NCI-H748 (cell line): ENCODE data around the gene POLR2C.
A peak's percentile ranks its signal among the peaks of the same experiment; 100 is the strongest.
"Not testable (repeated sequence)": the region's sequence is repeated elsewhere in the genome, so short reads cannot be mapped to it uniquely, and the experiment has no call there.

ENCODE experiments used
- DNase-seq: peaks from one replicate; lab custom pipeline; 2025; ENCODE audit not compliant: unreplicated experiment; lab: John Stamatoyannopoulos, UW

POLR2C gene

GRCh38 chr16:57478396-57479204 is 16.1 kb downstream of the POLR2C start:
- DNase-seq, result no peak

DNA sequence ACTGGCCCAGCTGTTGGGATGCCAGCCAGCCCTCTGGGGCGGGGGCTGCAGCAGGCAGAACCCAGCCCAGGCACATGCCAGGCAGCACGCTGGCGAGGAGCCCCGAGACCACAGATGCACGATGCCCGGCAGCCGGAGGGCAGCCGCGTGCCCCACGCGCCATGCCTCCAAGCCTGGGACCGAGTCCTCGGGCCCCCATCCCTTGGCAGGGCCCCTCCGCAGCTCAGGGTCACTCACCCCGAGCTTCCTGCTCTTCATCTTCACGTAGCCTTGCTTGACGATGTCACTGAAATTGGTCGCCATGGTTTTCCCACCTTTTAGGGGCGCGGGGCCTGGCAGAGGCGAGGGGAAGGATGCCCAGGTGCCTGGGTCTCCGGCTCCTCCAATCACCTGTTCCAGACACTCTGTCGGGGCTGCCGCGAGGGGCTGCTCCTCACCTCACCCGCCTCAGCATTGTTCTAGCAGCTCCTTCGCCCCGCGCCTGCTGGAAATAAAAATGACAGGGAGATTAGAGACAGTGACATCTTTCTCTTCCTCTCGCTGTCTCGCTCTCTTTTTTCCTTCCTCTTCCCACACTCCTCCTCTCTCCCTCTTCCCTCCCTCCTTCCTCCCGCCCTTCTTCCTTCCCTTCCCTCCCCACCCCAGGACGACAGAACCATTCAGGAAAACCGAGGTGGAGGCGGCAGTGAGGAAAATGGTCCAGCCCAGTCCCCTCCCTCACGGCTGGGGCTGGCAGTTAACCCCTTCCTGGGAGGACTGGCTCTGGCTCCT is 16.9 kb downstream of the POLR2C start:
- peak; percentile 48 for DNase-seq

GRCh38 chr16:57479976-57480753 is 17.7 kb downstream of the POLR2C start:
- no peak for DNase-seq

- DNase-seq, result no peak
These were observed 18.3 kb downstream of the POLR2C start for GRCh38 chr16:57480754-57481230.

DNA sequence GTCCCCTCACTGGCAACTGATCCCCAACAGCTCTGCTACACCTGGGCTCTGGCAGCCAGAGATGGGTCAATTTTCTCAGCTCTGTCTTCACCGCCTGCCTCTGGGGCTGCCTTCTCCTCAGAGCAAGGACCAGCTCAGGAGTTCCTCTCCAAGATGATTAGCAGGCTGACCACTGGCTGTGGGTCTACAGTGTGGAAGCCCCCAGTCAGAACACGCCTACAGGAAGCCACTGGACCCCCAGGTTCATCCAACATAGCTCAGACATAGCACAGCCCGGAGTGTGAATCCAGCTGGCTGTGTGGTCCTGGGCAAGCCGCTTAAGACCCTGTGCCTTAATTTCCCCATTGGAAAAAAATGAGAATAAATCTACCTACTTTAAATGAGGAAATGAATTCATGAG is 18.9 kb downstream of the POLR2C start:
- no peak for DNase-seq

- no peak for DNase-seq
These were observed 20.5 kb downstream of the POLR2C start for GRCh38 chr16:57482845-57483545.

DNA sequence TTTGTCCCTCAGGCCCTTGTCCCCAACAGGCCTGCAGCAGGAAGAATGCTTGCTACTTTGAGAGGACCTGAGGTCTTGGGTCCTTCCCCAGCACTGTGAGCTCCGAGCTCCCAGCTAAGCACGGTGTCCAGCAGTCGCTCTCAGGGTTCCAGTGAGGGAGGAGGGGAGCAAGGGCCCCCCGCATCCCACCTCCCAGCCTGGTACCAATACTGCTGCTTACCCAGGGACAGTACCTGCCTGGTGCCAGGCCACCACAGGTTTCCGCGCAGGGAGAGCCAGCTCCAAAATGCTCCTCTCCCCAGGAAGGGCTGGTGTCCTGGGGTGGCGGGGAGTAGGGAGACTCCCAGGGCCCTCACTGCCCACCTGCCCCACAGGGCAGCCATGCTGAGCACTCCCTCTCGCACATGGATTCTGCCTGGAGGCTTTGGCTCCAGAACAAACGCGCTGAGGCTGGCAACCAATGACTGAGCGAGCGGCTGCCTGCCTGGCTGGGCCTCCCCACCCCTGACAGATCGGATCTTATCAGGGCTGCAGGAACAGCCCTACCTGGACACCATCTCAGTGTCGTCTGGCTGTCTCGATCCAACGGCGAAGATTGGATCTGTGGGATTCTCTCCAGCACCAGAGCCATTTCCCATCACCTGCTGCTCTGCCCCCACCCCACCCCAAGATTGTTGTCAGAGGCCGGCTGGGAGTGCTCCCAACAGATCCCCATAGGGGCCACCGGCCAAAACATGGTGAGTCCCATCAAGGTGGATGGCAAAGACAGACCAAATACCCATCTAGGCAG is 21.4 kb downstream of the POLR2C start:
- no peak for DNase-seq

- DNase-seq, result no peak
These were observed 22.1 kb downstream of the POLR2C start for GRCh38 chr16:57484515-57485005.

DNA sequence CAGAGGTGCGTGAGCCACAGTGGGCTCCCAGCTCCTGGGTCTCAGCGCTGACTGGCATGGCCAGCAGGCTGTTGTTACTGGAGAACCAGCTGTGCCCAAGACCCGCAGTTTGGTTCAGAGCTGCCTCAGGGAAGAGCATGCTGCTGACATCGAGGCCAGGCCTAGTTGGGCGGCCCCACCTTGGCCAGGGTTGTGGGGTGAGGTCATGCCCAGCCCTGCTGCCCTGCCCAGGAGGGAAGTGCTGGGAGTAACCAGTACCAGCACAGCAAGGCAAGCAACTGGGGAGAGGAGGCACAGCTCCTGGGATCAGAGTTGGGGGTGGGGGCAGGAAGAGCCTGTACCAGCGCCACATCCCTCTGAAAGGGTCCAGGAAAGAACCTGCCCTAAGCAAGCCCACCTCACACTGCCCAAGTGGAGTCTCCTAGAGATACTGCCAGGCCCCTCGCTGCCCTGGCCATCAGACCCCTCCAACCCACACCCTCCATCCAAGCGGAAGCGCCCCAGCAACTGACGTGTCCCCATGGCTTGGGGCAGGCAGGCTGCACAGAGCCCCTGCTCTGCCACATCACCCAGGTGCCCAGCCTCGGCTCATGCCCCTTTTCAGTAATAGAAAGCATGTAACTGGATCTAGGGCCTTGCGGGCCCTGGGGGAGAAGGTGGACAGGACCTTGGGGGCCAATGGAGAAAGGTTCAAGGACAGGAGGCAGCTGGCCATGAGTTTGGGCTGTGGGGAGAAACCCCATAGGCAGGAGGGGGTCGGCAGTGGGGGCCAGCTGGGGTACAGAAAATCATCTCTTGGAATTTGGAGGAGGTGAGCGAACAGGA is 22.8 kb downstream of the POLR2C start:
- DNase-seq, result no peak

GRCh38 chr16:57485916-57486857 is 23.7 kb downstream of the POLR2C start, which contains the start of gene DOK4:
TSS of gene DOK4 (minus strand) at chr16:57486493. CDS start at chr16:57479507, 6,986 bp downstream.
- DNase-seq, result peak; percentile 69

DNA sequence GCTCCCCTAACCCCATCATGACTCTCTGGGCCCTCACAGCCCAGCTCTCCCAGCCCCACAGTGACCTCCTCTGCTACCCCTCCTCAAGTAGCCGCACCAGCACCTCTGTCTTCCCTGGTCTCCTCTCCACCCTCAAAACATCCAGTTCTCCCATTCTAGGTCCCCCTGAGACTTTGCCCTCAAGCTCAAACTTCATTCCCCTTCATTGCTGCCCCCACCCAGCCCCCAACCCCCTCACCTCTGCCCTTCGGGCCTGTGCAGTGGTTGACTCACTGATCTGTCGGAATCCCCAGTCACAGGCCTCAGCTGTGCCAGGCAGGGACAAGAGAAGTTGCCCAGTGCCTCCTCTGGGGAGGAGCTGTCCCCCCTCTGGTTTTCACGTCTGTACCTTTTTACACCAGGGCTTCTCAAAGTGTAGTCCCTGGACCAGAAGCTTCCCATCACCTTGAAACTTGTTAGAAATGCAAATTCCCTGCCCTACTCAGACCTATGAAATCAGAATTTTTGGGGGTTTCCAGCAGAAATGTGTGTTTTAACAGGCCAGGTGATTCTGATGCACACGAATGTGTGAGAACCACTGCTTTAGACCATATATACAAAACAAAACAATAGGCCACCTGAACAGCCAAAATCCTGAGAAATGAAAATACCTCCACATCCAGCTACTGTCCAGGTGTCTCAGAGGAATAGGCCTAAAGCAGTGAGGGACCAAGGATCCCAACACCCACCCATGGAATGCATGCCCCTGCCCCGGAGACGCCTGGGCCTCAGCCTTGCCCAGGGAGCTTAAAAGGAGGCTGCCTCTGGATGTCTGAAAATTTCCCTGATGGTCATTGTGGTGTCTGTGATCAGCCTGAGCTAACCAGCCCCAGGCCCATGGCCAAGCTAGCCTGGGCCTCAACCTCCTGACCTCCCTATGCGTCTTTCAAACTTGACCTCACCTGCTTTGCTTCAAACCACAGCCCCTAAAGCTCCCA is 24.7 kb downstream of the POLR2C start:
- DNase-seq, result no peak

DNA sequence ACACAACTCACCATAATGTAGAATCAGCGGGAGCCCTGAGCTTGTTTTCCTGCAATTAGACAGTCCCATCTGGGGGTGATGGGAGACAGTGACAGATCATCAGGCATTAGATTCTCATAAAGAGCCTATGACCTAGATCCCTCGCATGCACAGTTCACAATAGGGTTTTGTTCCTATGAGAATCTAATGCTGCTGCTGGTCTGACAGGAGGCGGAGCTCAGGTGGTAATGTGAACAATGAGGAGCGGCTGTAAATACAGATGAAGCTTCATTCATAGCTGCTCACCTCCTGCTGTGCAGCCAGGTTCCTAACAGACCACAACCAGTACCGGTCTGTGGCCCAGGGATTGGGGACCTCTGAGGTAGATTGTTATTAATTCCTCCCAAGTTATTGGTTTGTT is 26.8 kb downstream of the POLR2C start:
- DNase-seq, result peak; percentile 3

GRCh38 chr16:57493767-57494166 is 31.3 kb downstream of the POLR2C start:
- no peak for DNase-seq

- DNase-seq, result no peak
These were observed 34.6 kb downstream of the POLR2C start for GRCh38 chr16:57497121-57497520.

GRCh38 chr16:57498031-57498430 is 35.6 kb downstream of the POLR2C start:
- DNase-seq, result no peak

DNA sequence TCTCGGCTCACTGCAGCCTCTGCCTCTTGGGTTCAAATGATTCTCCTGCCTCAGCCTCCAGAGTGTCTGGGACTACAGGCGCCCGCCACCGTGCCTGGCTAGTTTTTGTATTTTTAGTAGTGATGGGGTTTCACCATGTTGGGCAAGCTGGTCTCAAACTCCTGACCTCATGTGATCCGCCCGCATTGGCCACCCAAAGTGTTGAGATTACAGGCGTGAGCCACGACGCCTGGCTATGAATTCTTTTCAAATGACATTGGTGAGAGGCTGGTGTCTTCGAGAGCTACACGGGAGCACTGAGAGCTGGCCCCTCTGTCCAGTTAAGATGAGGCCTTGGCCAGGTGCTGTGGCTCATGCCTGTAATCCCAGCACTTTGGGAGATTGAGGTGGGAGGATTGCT is 37.5 kb downstream of the POLR2C start:
- DNase-seq, result not testable (repeated sequence)
